SJSA1 (cell line): ENCODE results near the gene MAP2K5. TPM values are rescaled to one million over a fixed set of nuclear protein-coding genes. Genes with fewer than 3 reads are reported as not detected.
A peak's percentile ranks its signal among the peaks of the same experiment; 100 is the strongest.

Source experiments
- DNase-seq, 2 experiments: peaks; one replicate each; pipeline ENCODE4 v3.0.0-alpha.2; 2015 to 2020; ENCODE audit warnings: low spot score in 2 of 2, low read depth in 1 of 2
- H3K27ac ChIP-seq: fragments of 250-450 bp; sonication (Bioruptor Pico); 2 replicates; pipeline ENCODE4 v1.5.1; 2020; ENCODE audit warnings: mild to moderate bottlenecking, moderate library complexity
- H3K27me3 ChIP-seq: fragments of 250-450 bp; sonication (Bioruptor Pico); replicated peaks from 2 replicates; pipeline ENCODE4 v1.5.1; 2020; ENCODE audit warnings: mild to moderate bottlenecking, moderate library complexity
- H3K36me3 ChIP-seq: fragments of 250-450 bp; sonication (Bioruptor Pico); 2 replicates; pipeline ENCODE4 v1.5.1; 2020; ENCODE audit warnings: mild to moderate bottlenecking
- H3K4me1 ChIP-seq: fragments of 250-450 bp; sonication (Bioruptor Pico); replicated peaks from 2 replicates; pipeline ENCODE4 v1.6.1; 2021; ENCODE audit warnings: mild to moderate bottlenecking
- H3K4me3 ChIP-seq: fragments of 250-450 bp; sonication (Bioruptor Pico); 2 replicates; pipeline ENCODE4 v1.5.1; 2020; ENCODE audit warnings: mild to moderate bottlenecking
- H3K9me3 ChIP-seq: fragments of 250-450 bp; sonication (Bioruptor Pico); replicated peaks from 2 replicates; pipeline ENCODE4 v1.5.1; 2020; ENCODE audit warnings: mild to moderate bottlenecking
- total RNA-seq: library from RNA; depleted of rRNA; stranded (reverse); fragments of >200 nt; shearing (Covaris generic); gene quantifications from 2 replicates; pipeline ENCODE4 v1.2.3, GENCODE V29; 2014; rRNA removed

The MAP2K5 gene
- 1.0 and 4.3 TPM in 2 replicates for total RNA-seq

GRCh38 chr15:67542420-67543347 lies at the start of gene MAP2K5:
TSS of gene MAP2K5 (plus strand) at chr15:67542703. CDS start at chr15:67543336, 633 bp downstream.
- peak; percentile 77 for DNase-seq
- Histone ChIP-seq H3K9me3 (no peaks in the 10 kb centered on the region), H3K4me3 (peak within 1 kb of the TSS; percentile 84), H3K27ac (peak within 1 kb of the TSS; percentile 64), H3K36me3 (peaks cover 7% of the 10 kb centered on the region; the same call in 1 of the 2 replicates), H3K27me3 (no peaks in the 10 kb centered on the region), H3K4me1 (peaks cover 10% of the 10 kb centered on the region)

- no peak for DNase-seq
- no peak overlapping the region for H3K27ac ChIP-seq
- H3K9me3 ChIP-seq = no peaks in the 10 kb centered on the region
- H3K36me3 ChIP-seq = no peaks in the 10 kb centered on the region
- no peaks in the 10 kb centered on the region for H3K27me3 ChIP-seq
- no peak overlapping the region for H3K4me3 ChIP-seq
- H3K4me1 ChIP-seq = no peaks in the 10 kb centered on the region
These were observed 46.9 kb upstream of the MAP2K5 start for GRCh38 chr15:67495585-67495984.

DNA sequence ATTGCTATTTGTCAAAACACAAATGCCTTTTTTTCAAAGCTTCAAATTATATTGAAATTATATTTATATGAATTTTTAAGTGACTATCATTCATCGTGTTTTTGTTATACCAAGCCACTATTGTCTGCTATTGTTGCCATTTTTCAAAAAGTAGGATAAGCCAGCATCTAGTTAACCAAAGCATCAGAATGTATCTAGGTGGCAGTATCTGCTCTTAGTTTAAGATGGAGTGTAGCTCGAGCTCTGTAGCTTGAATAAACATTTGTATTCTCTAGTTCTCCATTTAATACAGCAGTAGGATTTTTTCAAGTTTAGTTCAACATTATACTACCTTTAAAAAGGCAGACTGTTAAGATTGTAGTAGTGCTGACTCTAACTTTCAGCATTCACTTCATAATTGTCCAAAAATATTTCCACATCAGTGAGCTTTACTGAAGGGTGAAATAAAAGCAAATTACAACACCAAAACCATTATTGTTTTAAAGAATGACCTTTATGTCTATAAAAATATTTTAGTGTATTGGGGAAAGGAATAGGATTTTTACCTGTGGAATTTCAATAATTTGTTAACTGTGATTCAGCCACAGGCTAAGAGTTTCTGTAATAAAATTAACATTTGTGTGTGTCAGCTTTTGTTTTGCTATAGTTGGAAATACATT lies 41.2 kb upstream of the MAP2K5 start:
- Histone ChIP-seq H3K9me3 (no peaks in the 10 kb centered on the region), H3K27ac (no peak overlapping the region), H3K36me3 (no peaks in the 10 kb centered on the region), H3K27me3 (no peaks in the 10 kb centered on the region), H3K4me3 (no peak overlapping the region), H3K4me1 (peaks cover 10% of the 10 kb centered on the region)
- no peak for DNase-seq

DNA sequence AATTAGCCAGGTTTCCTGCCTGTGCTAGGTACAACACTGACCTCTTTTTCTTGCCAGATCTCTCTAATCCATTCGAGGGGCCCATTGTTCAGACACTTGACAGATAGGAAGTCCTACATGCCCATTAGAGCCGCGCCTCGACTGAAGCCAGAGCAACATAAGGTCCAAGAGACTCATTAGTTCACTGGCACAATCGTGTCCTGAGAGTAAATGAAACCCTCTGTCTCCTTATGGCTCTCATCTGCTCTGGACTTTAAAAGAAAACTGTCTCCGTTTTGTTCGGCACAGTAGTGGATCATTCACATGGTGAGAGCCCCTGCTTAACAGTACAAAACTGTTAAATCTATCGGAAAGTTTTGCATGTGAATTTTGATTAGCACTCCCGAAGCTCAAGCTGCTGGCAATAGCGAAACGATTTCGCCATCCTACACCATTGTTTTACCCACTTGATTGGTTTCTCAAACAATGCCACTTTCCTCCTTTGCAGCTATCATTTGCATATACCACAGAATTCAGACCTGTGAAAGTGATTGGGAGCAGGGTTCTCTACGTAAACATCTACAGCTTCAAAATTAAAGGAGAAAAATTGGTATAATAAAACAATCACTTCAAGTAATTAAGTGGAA lies 40.6 kb upstream of the MAP2K5 start:
- no peaks in the 10 kb centered on the region for H3K27me3 ChIP-seq
- peaks cover 10% of the 10 kb centered on the region for H3K4me1 ChIP-seq
- H3K4me3 ChIP-seq = no peak overlapping the region
- no peaks in the 10 kb centered on the region for H3K9me3 ChIP-seq
- H3K27ac ChIP-seq = no peak overlapping the region
- H3K36me3 ChIP-seq = no peaks in the 10 kb centered on the region
- no peak for DNase-seq

- no peaks in the 10 kb centered on the region for H3K9me3 ChIP-seq
- peaks cover 21% of the 10 kb centered on the region for H3K4me1 ChIP-seq
- no peaks in the 10 kb centered on the region for H3K27me3 ChIP-seq
- peak overlapping the region; percentile 58; the same call in 1 of the 2 replicates for H3K27ac ChIP-seq
- H3K36me3 ChIP-seq = no peaks in the 10 kb centered on the region
- no peak overlapping the region for H3K4me3 ChIP-seq
- DNase-seq = no peak
These were observed 38.4 kb upstream of the MAP2K5 start for GRCh38 chr15:67504056-67504455.

GRCh38 chr15:67504796-67505195 lies 37.7 kb upstream of the MAP2K5 start:
- H3K27ac ChIP-seq = peak overlapping the region; percentile 58
- peak in 1 of 2 experiments; percentile 18 for DNase-seq
- H3K4me1 ChIP-seq = peaks cover 21% of the 10 kb centered on the region
- H3K27me3 ChIP-seq = no peaks in the 10 kb centered on the region
- no peaks in the 10 kb centered on the region for H3K9me3 ChIP-seq
- no peaks in the 10 kb centered on the region for H3K36me3 ChIP-seq
- H3K4me3 ChIP-seq = no peak overlapping the region

- no peak for DNase-seq
- Histone ChIP-seq H3K36me3 (no peaks in the 10 kb centered on the region), H3K27me3 (no peaks in the 10 kb centered on the region), H3K4me1 (peaks cover 31% of the 10 kb centered on the region), H3K4me3 (no peak overlapping the region), H3K27ac (peak overlapping the region; percentile 58; the same call in 1 of the 2 replicates), H3K9me3 (no peaks in the 10 kb centered on the region)
These were observed 36.6 kb upstream of the MAP2K5 start for GRCh38 chr15:67505675-67506572.

DNA sequence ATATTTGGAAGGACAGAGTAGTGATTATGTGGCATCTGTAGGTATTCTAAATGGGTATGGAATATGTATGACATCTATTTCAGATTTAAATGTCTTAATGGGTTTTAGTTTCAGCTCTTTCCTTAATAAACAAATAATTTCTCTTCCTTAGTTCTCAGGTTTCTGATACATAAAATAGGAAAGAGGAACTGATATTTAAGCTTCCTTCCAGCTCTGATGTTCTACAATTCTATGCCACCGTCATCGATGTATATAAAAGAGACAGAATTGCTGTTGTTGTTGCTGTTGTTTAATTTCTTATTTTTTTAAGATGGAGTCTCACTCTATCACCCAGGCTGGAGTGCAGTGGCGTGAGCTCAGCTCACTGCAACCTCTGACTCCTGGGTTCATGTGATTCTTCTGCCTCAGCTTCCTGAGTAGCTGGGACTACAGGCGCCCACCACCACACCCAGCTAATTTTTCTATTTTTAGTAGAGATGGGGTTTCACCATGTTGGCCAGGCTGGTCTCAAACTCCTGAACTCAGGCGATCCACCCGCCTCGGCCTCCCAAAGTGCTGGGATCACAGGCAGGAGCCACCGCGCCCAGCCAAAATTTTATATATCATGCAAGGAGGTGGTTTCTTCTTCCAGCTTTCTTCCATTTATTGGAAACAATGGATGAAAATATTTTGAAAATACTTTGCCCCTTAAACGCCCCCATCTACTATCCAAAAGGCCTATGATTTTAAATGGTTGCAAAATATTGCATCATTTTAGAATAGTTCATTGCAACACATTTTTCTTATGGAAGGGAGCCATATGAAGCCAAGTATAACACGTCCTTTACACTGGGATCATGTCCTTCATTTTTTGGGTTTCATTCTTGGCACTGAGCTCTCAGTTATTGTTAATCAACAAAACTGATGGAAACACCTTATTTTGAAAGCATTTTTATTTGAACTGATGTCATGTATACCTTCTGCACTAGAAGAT lies 35.4 kb upstream of the MAP2K5 start:
- peaks cover 42% of the 10 kb centered on the region for H3K4me1 ChIP-seq
- no peak overlapping the region for H3K27ac ChIP-seq
- no peak overlapping the region for H3K4me3 ChIP-seq
- H3K9me3 ChIP-seq = no peaks in the 10 kb centered on the region
- no peaks in the 10 kb centered on the region for H3K27me3 ChIP-seq
- DNase-seq = no peak
- peaks cover 1% of the 10 kb centered on the region; the same call in 1 of the 2 replicates for H3K36me3 ChIP-seq

DNA sequence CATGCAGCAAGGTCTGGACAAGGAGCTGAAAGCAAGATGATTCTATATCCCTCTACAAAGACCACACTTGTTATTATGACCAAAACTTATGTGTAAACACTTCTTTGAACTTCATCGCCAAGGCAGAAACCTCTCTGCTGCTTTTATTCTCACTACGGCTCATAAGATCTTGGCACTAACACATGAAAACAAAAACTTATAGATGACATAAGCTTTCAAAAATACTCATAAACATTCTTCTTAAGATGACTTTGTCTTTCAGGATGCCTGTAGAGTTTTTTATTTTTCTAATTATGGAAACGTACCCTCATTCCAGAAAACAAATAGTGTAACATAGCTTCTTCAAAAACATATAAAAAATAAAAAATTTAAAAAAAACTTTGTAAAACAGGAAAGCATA lies 34.1 kb upstream of the MAP2K5 start:
- 0 out of 2 replicates have a peak overlapping the region, but pooled peaks have one; percentile 27 for H3K27ac ChIP-seq
- H3K36me3 ChIP-seq = peaks cover 5% of the 10 kb centered on the region; the same call in 1 of the 2 replicates
- peak in 1 of 2 experiments; percentile 36 for DNase-seq
- H3K4me3 ChIP-seq = no peak overlapping the region
- no peaks in the 10 kb centered on the region for H3K9me3 ChIP-seq
- no peaks in the 10 kb centered on the region for H3K27me3 ChIP-seq
- H3K4me1 ChIP-seq = peaks cover 45% of the 10 kb centered on the region

- H3K4me3 ChIP-seq = no peak overlapping the region
- H3K4me1 ChIP-seq = peaks cover 37% of the 10 kb centered on the region
- no peak overlapping the region for H3K27ac ChIP-seq
- no peaks in the 10 kb centered on the region for H3K9me3 ChIP-seq
- no peaks in the 10 kb centered on the region for H3K27me3 ChIP-seq
- H3K36me3 ChIP-seq = peaks cover 5% of the 10 kb centered on the region; the same call in 1 of the 2 replicates
- no peak for DNase-seq
These were observed 32.6 kb upstream of the MAP2K5 start for GRCh38 chr15:67509918-67510317.

- peak; percentile 45 to 57 for DNase-seq
- Histone ChIP-seq H3K27me3 (no peaks in the 10 kb centered on the region), H3K4me1 (peaks cover 35% of the 10 kb centered on the region), H3K9me3 (no peaks in the 10 kb centered on the region), H3K27ac (peak overlapping the region; percentile 49), H3K4me3 (no peak overlapping the region), H3K36me3 (peaks cover 5% of the 10 kb centered on the region; the same call in 1 of the 2 replicates)
These were observed 31.8 kb upstream of the MAP2K5 start for GRCh38 chr15:67510597-67511190.

- DNase-seq = peak in 1 of 2 experiments; percentile 9
- Histone ChIP-seq H3K27me3 (no peaks in the 10 kb centered on the region), H3K36me3 (peaks cover 5% of the 10 kb centered on the region; the same call in 1 of the 2 replicates), H3K4me3 (no peak overlapping the region), H3K4me1 (peaks cover 35% of the 10 kb centered on the region), H3K9me3 (no peaks in the 10 kb centered on the region), H3K27ac (no peak overlapping the region)
These were observed 30.9 kb upstream of the MAP2K5 start for GRCh38 chr15:67511606-67512005.
